Measurements from ENCODE around the gene PKD1L1. TPM values are rescaled to one million over a fixed set of nuclear protein-coding genes. Genes with fewer than 3 reads are reported as not detected.

PKD1L1 gene
- total RNA-seq, 4 donors from 2014 or later: 0.38 to 81.7 (median 0.82) TPM

GRCh38 chr7:47792521-47793121 lies 155.6 kb downstream of the PKD1L1 start:
- DNase-seq (ENCODE audit: low spot score): no peak
- ATAC-seq (ENCODE audit: low FRiP score): no peak
- no peak for TF ChIP-seq CTCF (IDR thresholded peaks at IDR 0.05)

DNA sequence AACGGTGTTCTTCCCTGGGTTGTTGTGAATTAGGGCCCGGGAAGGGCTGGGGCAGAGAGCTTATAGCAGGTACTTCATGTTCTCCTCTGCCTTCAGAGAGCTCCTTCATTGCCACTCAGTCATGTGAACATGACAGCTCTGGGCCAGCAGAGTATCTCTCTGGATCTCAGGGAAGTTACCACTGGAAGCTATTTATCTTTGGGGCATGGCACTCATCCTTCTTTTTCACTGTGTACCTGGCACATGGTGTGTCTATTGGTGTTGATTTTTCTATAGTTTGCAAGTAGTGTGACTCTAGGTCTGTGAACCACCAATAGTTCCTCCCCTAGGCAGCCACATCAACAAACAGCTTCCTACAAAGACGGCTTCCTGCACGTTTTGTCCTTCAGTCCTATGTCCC lies 156.6 kb downstream of the PKD1L1 start:
- TF ChIP-seq CTCF (IDR thresholded peaks at IDR 0.05): no peak
- ATAC-seq (ENCODE audit: low FRiP score): no peak
- no peak for DNase-seq (ENCODE audit: low spot score)

DNA sequence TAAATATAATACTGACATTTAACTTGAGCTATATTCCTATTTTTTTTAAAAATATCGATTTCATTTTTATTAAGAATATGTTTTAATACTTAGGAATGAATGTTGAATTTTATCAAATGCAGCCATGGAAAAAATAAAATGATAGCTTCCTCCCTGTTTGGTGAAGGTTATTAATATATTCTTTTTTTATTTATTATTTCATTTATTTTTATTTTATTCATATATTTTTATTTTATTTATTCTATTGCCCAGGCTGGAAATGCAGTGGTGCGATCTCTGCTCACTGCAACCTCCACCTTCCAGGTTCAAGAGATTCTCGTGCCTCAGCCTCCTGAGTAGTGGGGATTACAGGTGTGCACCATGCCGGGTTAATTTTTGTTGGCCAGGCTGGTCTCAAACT lies 160.2 kb downstream of the PKD1L1 start:
- ATAC-seq (ENCODE audit: low FRiP score): no peak
- TF ChIP-seq CTCF (IDR thresholded peaks at IDR 0.05): no peak
- no peak for DNase-seq (ENCODE audit: low spot score)

DNA sequence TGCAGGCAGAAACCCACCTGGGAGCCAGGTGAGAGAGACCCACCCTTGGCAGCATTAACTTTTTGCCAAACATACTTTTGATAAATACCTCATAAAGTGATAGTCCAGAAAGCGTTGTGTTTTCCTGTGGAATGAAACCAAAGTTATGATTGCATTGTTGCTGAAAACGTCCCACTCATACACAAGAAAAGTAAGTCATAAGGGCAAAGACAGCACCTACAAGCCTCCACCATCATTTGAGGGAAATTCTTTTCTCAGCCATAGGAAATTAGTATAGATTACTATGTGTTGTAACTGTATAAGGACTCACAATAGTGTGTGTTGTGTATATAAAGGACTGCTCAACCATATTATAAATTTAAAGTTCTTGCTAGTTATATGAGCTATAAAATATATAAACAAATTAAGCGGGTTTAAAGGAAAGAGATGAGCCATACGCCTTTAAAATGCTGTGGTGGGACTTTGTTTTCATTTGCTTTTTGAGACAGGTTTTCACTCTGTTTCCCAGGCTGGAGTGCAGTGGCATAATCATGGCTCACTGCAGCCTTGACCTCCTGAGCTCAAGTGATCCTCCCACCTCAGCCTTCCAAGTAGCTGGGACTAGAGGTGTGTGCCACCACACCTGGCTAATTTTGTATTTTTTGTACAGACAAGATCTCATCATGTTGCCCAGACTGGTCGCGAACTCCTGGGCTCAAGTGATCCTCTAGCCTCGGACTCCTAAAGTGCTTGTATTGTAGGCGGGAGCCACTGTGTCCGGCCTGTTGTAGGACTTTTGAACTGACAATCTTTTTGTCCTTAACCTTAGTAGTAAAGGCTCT lies 160.8 kb downstream of the PKD1L1 start:
- no peak for ATAC-seq (ENCODE audit: low FRiP score)
- TF ChIP-seq CTCF (IDR thresholded peaks at IDR 0.05): no peak
- DNase-seq (ENCODE audit: low spot score): no peak

- ATAC-seq (ENCODE audit: low FRiP score): peak; percentile 93
- no peak for TF ChIP-seq CTCF (IDR thresholded peaks at IDR 0.05)
- peak; percentile 32 for DNase-seq (ENCODE audit: low spot score)
These were observed 161.6 kb downstream of the PKD1L1 start for GRCh38 chr7:47786557-47787248.

DNA sequence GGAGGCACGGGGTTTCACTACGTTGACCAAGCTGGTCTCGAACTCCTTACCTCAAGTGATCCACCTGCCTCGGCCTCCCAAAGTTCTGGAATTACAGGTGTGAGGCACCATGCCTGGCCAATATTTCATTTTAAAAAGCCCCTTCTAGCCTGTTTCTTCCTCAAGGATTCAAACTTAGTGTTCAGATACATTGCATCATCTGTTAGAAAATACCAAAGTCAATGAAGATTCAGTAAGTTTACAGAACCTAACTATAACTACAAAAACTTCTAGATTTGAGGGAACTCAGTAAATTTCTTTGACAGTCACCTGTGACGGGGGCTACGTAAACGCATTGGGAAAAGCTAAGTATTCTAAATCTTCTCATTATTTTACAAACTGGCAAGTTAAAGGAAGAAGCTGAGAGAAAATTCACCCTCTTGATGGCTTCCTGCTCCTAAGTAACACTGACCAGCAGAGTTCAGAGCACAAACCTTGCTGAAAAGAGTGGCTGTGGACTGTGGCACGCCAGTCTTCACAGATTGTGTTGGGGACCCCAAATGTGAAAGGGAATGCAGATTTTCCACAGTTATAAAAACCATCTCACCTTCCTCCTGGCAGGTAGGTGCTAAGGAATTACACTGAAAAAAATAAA lies 162.2 kb downstream of the PKD1L1 start:
- DNase-seq (ENCODE audit: low spot score): no peak

More for the DNA sequence above, 162.2 kb downstream of the PKD1L1 start:
- TF ChIP-seq CTCF (IDR thresholded peaks at IDR 0.05): no peak
- no peak for ATAC-seq (ENCODE audit: low FRiP score)
